NT2/D1 (cell line): Measurements from ENCODE around the gene SDCCAG8.

Experiments used
- SUZ12 ChIP-seq: IDR thresholded peaks from 2 replicates; pipeline ENCODE4 v1.6.1; 2011; ENCODE audit not compliant: insufficient read length, insufficient read depth; ENCODE audit errors: extremely low read depth
- YY1 ChIP-seq: IDR thresholded peaks from 2 replicates; pipeline ENCODE4 v1.6.1; 2011; ENCODE audit not compliant: insufficient read length, insufficient read depth
- ZNF274 ChIP-seq: IDR thresholded peaks from 2 replicates; pipeline ENCODE4 v1.6.1; 2011; ENCODE audit warnings: mild to moderate bottlenecking, low read depth, low read length

- TF ChIP-seq YY1 (no peak), ZNF274 (no peak), SUZ12 (no peak)
Measured at GRCh38 chr1:243507001-243507671, 251.3 kb downstream of the SDCCAG8 start.
